Measurements from ENCODE around the gene ILDR2.
A peak's percentile ranks its signal among the peaks of the same experiment; 100 is the strongest.

The ILDR2 gene

GRCh38 chr1:166924823-166925541 is 50.4 kb downstream of the ILDR2 start:
- no peak overlapping the region; the same call in 1 of the 2 replicates for H3K4me3 ChIP-seq (ENCODE audit: low read length)
- TF ChIP-seq ZNF274 (IDR thresholded peaks at IDR 0.05; ENCODE audit: low read depth, low read length) = no peak

GRCh38 chr1:166920561-166921475 is 54.5 kb downstream of the ILDR2 start:
- TF ChIP-seq ZNF274 (IDR thresholded peaks at IDR 0.05; ENCODE audit: low read depth, low read length) = no peak

GRCh38 chr1:166918956-166919316 is 56.4 kb downstream of the ILDR2 start:
- no peak for TF ChIP-seq ZNF274 (IDR thresholded peaks at IDR 0.05; ENCODE audit: low read depth, low read length)
- no peak overlapping the region for H3K4me3 ChIP-seq (ENCODE audit: low read length)

More at GRCh38 chr1:166920561-166921475, 54.5 kb downstream of the ILDR2 start:
- peak overlapping the region; percentile 32; the same call in 1 of the 2 replicates for H3K4me3 ChIP-seq (ENCODE audit: low read length)

GRCh38 chr1:166918088-166918955 is 57.0 kb downstream of the ILDR2 start:
- no peak for TF ChIP-seq ZNF274 (IDR thresholded peaks at IDR 0.05; ENCODE audit: low read depth, low read length)

GRCh38 chr1:166915941-166916340 is 59.4 kb downstream of the ILDR2 start:
- no peak for TF ChIP-seq ZNF274 (IDR thresholded peaks at IDR 0.05; ENCODE audit: low read depth, low read length)
- no peak overlapping the region for H3K4me3 ChIP-seq (ENCODE audit: low read length)

More at GRCh38 chr1:166918088-166918955, 57.0 kb downstream of the ILDR2 start:
- H3K4me3 ChIP-seq (ENCODE audit: low read length) = no peak overlapping the region

GRCh38 chr1:166915042-166915441 is 60.3 kb downstream of the ILDR2 start:
- H3K4me3 ChIP-seq (ENCODE audit: low read length) = no peak overlapping the region
- no peak for TF ChIP-seq ZNF274 (IDR thresholded peaks at IDR 0.05; ENCODE audit: low read depth, low read length)

- H3K4me3 ChIP-seq (ENCODE audit: low read length) = no peak overlapping the region
- no peak for TF ChIP-seq ZNF274 (IDR thresholded peaks at IDR 0.05; ENCODE audit: low read depth, low read length)
Observed at GRCh38 chr1:166914111-166914510, 61.2 kb downstream of the ILDR2 start.

GRCh38 chr1:166911624-166912023 is 63.7 kb downstream of the ILDR2 start:
- no peak for TF ChIP-seq ZNF274 (IDR thresholded peaks at IDR 0.05; ENCODE audit: low read depth, low read length)
- H3K4me3 ChIP-seq (ENCODE audit: low read length) = no peak overlapping the region

GRCh38 chr1:166910396-166910994 is 64.8 kb downstream of the ILDR2 start:
- no peak overlapping the region for H3K4me3 ChIP-seq (ENCODE audit: low read length)
- TF ChIP-seq ZNF274 (IDR thresholded peaks at IDR 0.05; ENCODE audit: low read depth, low read length) = no peak

GRCh38 chr1:166908942-166909341 is 66.4 kb downstream of the ILDR2 start:
- no peak overlapping the region for H3K4me3 ChIP-seq (ENCODE audit: low read length)
- TF ChIP-seq ZNF274 (IDR thresholded peaks at IDR 0.05; ENCODE audit: low read depth, low read length) = no peak

GRCh38 chr1:166907763-166908162 is 67.6 kb downstream of the ILDR2 start:
- no peak overlapping the region for H3K4me3 ChIP-seq (ENCODE audit: low read length)
- TF ChIP-seq ZNF274 (IDR thresholded peaks at IDR 0.05; ENCODE audit: low read depth, low read length) = no peak

- H3K4me3 ChIP-seq (ENCODE audit: low read length) = no peak overlapping the region
- TF ChIP-seq ZNF274 (IDR thresholded peaks at IDR 0.05; ENCODE audit: low read depth, low read length) = no peak
Observed at GRCh38 chr1:166907051-166907450, 68.3 kb downstream of the ILDR2 start.

GRCh38 chr1:166906647-166907046 is 68.7 kb downstream of the ILDR2 start:
- TF ChIP-seq ZNF274 (IDR thresholded peaks at IDR 0.05; ENCODE audit: low read depth, low read length) = no peak

GRCh38 chr1:166905900-166906299 is 69.4 kb downstream of the ILDR2 start:
- no peak overlapping the region for H3K4me3 ChIP-seq (ENCODE audit: low read length)
- no peak for TF ChIP-seq ZNF274 (IDR thresholded peaks at IDR 0.05; ENCODE audit: low read depth, low read length)

More at GRCh38 chr1:166906647-166907046, 68.7 kb downstream of the ILDR2 start:
- no peak overlapping the region for H3K4me3 ChIP-seq (ENCODE audit: low read length)

All from GM08714 (cell line).